Measurements from ENCODE around the gene SAMSN1. TPM values are rescaled to one million over a fixed set of nuclear protein-coding genes. Genes with fewer than 3 reads are reported as not detected.
"Not testable (repeated sequence)": the region's sequence is repeated elsewhere in the genome, so short reads cannot be mapped to it uniquely, and the experiment has no call there.

SAMSN1 gene
- total RNA-seq, 1 donor, result 149 TPM

GRCh38 chr21:14548779-14549178 lies 2.7 kb upstream of the SAMSN1 start:
- H3K9me3 ChIP-seq (ENCODE audit: low read depth, low read length), result no peaks in the 10 kb centered on the region
- H3K27me3 ChIP-seq (ENCODE audit: insufficient read depth, low read length), result no peaks in the 10 kb centered on the region
- H3K4me3 ChIP-seq (ENCODE audit: low read length), result no peak overlapping the region
- H3K4me1 ChIP-seq (ENCODE audit: insufficient read depth, low read length), result peaks cover 40% of the 10 kb centered on the region

DNA sequence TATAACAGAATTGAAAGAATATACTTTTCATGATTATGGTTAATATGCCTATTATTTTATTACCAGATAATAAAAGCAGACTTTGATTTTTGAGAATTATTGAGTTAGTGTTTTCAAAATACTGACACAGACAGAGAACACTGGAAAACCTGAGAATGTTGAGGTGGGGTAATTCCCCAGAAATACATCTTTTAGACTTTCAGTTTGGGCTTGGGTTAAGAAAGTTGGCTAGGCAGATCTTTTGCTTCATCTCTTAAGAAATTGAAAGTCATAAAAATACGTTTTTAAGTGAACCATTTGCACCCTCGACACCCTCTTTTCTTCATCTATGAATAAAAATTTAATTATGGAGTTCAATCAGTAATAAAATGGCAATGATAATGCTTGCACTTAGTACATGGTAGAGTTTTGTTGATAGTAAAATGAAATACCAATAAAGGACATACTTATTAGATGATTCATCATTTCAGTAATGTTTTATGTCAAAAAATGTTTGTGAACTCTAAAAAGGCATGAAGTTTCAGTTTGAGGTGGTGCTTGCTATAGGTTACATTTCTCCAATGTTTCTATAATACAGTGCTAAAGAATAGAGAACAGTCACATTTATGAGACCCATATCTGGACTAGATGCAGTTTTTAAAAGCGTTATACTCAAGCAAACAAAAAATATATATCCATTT lies 1.9 kb upstream of the SAMSN1 start:
- H3K4me1 ChIP-seq (ENCODE audit: insufficient read depth, low read length), result peaks cover 40% of the 10 kb centered on the region
- H3K4me3 ChIP-seq (ENCODE audit: low read length), result no peak overlapping the region
- no peaks in the 10 kb centered on the region for H3K9me3 ChIP-seq (ENCODE audit: low read depth, low read length)
- H3K27me3 ChIP-seq (ENCODE audit: insufficient read depth, low read length), result no peaks in the 10 kb centered on the region

GRCh38 chr21:14546719-14547118 lies 604 bp upstream of the SAMSN1 start:
- H3K4me3 ChIP-seq (ENCODE audit: low read length); H3K9me3 ChIP-seq (ENCODE audit: low read depth, low read length); H3K27me3 ChIP-seq (ENCODE audit: insufficient read depth, low read length): not testable (repeated sequence)
- H3K4me1 ChIP-seq (ENCODE audit: insufficient read depth, low read length), result peaks cover 49% of the 10 kb centered on the region

DNA sequence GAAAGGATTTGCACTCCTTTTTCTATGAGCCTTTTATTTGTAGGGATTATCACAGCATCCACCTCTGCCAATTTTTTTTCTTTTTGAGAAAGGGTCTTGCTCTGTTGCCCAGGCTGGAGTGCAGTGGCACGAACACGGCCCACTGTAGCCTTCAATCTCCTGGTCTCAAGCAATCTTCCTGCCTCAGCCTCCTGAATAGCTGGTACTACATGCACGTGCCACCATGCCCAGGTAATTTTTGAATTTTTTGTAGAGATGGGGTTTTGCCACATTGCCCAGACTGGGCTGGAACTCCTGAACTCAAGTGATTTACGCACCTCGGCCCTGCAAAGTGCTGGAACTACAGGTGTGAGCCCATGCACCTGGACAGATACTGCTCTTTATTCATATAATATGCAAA lies 2.1 kb downstream of the SAMSN1 start:
- Histone ChIP-seq H3K9me3 (ENCODE audit: low read depth, low read length) (no peaks in the 10 kb centered on the region), H3K4me1 (ENCODE audit: insufficient read depth, low read length) (peaks cover 34% of the 10 kb centered on the region), H3K27me3 (ENCODE audit: insufficient read depth, low read length) (no peaks in the 10 kb centered on the region), H3K4me3 (ENCODE audit: low read length) (peak overlapping the region; percentile 23)

DNA sequence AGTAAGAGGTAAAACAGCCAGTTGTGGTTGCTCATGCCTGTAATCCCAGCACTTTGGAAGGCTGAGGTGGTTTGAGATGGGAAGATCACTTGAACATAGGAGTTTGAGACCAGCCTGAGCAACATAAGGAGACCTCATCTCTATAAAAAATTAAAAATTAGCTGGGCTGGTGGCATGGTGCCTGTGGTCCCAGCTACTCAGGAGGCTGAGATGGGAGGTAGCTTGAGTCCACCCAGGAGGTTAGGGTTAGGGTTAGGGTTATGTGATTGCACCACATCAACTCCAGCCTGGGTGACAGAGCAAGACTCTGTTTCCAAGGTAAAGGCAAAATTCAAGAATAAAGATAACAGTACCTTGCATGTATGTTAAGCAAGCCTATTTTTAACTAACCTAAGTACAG lies 3.5 kb downstream of the SAMSN1 start:
- peaks cover 34% of the 10 kb centered on the region for H3K4me1 ChIP-seq (ENCODE audit: insufficient read depth, low read length)
- H3K4me3 ChIP-seq (ENCODE audit: low read length), result peak overlapping the region; percentile 7
- H3K9me3 ChIP-seq (ENCODE audit: low read depth, low read length), result no peaks in the 10 kb centered on the region
- H3K27me3 ChIP-seq (ENCODE audit: insufficient read depth, low read length), result no peaks in the 10 kb centered on the region

GRCh38 chr21:14541841-14542490 lies 4.1 kb downstream of the SAMSN1 start:
- Histone ChIP-seq H3K4me3 (ENCODE audit: low read length) (peak overlapping the region; percentile 36), H3K4me1 (ENCODE audit: insufficient read depth, low read length) (peaks cover 30% of the 10 kb centered on the region), H3K27me3 (ENCODE audit: insufficient read depth, low read length) (no peaks in the 10 kb centered on the region), H3K9me3 (ENCODE audit: low read depth, low read length) (no peaks in the 10 kb centered on the region)

DNA sequence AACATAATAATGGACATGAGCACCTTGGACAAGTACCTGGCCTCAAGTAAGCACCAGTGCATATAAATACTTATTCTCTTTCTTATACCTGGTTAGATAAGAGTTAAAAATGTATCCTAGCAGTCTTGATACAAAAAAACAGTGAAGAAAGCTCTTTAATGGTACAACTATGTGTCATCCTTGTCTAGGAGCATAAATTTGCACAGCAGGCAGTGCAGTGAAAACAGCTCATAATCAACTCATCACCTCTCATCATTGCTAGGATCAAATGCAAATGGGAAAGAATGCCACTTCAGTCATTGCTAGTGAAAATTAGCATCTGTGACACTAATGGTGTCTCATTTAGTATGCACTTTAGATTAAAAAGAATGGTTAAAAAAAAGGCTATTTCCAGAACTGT lies 7.6 kb downstream of the SAMSN1 start:
- H3K4me3 ChIP-seq (ENCODE audit: low read length), result no peak overlapping the region
- peaks cover 38% of the 10 kb centered on the region for H3K4me1 ChIP-seq (ENCODE audit: insufficient read depth, low read length)
- H3K27me3 ChIP-seq (ENCODE audit: insufficient read depth, low read length), result no peaks in the 10 kb centered on the region
- H3K9me3 ChIP-seq (ENCODE audit: low read depth, low read length), result no peaks in the 10 kb centered on the region

- peaks cover 43% of the 10 kb centered on the region for H3K4me1 ChIP-seq (ENCODE audit: insufficient read depth, low read length)
- H3K4me3 ChIP-seq (ENCODE audit: low read length), result no peak overlapping the region
- H3K9me3 ChIP-seq (ENCODE audit: low read depth, low read length), result no peaks in the 10 kb centered on the region
- H3K27me3 ChIP-seq (ENCODE audit: insufficient read depth, low read length), result no peaks in the 10 kb centered on the region
Measured at GRCh38 chr21:14536929-14537328, 9.2 kb downstream of the SAMSN1 start.

DNA sequence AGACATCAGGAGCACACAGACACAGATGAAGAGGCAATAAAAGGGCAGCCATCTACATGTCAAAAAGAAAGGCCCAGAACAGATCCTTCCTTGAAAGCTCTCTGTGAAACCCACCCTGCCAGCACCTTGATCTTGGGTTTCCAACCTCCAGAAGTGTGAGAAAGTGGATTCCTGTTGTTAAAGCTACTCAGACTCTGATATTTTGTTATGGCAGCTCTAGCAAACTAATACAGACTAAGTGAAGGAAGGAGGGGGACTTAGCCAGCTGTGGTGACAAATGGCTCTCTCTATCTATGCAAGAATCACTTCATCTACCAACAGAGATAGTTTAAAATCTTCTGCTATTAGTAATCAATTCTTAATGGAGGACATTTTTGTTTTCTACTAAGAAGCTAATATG lies 10.4 kb downstream of the SAMSN1 start:
- H3K4me1 ChIP-seq (ENCODE audit: insufficient read depth, low read length), result peaks cover 35% of the 10 kb centered on the region
- H3K9me3 ChIP-seq (ENCODE audit: low read depth, low read length), result no peaks in the 10 kb centered on the region
- H3K4me3 ChIP-seq (ENCODE audit: low read length), result no peak overlapping the region
- no peaks in the 10 kb centered on the region for H3K27me3 ChIP-seq (ENCODE audit: insufficient read depth, low read length)

- Histone ChIP-seq H3K4me3 (ENCODE audit: low read length) (peak overlapping the region; percentile 4), H3K9me3 (ENCODE audit: low read depth, low read length) (no peaks in the 10 kb centered on the region), H3K27me3 (ENCODE audit: insufficient read depth, low read length) (no peaks in the 10 kb centered on the region), H3K4me1 (ENCODE audit: insufficient read depth, low read length) (peaks cover 41% of the 10 kb centered on the region)
Measured at GRCh38 chr21:14533499-14534428, 12.4 kb downstream of the SAMSN1 start.

- Histone ChIP-seq H3K9me3 (ENCODE audit: low read depth, low read length) (no peaks in the 10 kb centered on the region), H3K4me3 (ENCODE audit: low read length) (no peak overlapping the region), H3K4me1 (ENCODE audit: insufficient read depth, low read length) (peaks cover 52% of the 10 kb centered on the region), H3K27me3 (ENCODE audit: insufficient read depth, low read length) (no peaks in the 10 kb centered on the region)
Measured at GRCh38 chr21:14531757-14532316, 14.3 kb downstream of the SAMSN1 start.

GRCh38 chr21:14530592-14530991 lies 15.5 kb downstream of the SAMSN1 start:
- no peak overlapping the region for H3K4me3 ChIP-seq (ENCODE audit: low read length)
- H3K27me3 ChIP-seq (ENCODE audit: insufficient read depth, low read length), result no peaks in the 10 kb centered on the region
- peaks cover 62% of the 10 kb centered on the region for H3K4me1 ChIP-seq (ENCODE audit: insufficient read depth, low read length)
- no peaks in the 10 kb centered on the region for H3K9me3 ChIP-seq (ENCODE audit: low read depth, low read length)

DNA sequence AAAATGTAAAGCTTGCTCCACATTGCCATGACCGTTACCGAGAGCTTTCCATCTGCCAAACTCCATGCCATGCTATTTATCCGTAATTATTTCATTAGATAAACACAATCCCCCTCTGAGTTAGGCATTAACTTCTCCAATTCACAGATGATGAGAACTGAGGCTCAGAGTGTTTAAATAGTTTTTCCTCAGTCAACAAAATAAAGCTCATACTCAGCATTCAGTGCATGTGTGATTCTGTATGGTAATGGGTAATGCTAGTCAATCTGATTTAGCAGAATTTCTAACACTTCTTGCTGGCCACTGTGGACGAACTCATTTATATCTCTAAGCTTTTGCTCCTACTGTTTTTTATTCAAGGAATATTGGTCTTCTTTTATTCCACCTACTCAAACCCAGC lies 17.3 kb downstream of the SAMSN1 start:
- peaks cover 53% of the 10 kb centered on the region for H3K4me1 ChIP-seq (ENCODE audit: insufficient read depth, low read length)
- no peaks in the 10 kb centered on the region for H3K9me3 ChIP-seq (ENCODE audit: low read depth, low read length)
- no peaks in the 10 kb centered on the region for H3K27me3 ChIP-seq (ENCODE audit: insufficient read depth, low read length)
- no peak overlapping the region for H3K4me3 ChIP-seq (ENCODE audit: low read length)

DNA sequence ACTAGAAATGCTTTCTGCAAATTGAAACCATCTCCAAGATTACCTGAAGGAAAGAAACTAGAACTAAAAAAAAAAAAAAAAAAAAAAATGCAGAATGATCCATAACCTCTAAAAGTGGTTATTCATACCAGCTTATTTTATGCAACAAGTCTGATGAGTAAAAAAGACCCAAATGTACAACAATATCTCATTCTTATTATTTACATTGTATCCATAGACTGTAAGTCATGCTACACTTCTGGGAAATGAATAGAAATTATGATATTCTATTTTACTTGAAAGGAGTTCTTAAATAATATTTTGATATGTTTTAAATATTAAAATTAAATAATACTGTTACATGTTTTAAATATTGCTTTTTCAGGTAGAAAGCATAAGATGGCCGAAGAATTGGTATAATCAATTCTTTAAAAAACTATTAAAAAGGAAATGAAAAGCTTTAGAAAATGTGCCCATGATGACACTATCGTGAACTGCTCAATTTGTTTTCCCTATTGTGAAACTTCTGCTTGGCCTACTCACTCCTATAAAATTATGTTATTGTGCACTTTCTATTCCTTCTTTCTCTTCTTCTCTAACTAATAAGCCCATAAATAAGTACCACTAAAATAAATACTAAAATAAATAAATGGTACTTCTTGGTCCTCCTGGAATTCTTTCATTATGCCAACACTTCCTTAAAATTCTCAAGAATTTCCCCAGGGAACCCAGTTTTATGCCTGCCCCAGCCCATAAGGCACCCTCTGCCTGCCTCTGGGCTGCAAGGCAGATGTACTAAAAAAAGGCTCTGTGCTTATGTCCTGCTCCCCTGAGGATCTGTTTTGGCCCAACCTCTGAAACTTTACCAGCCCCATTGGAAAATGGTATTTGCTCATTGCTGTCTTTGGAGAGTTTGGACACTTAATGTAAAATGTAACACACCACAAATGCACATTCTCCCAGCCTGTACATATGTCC lies 18.1 kb downstream of the SAMSN1 start:
- Histone ChIP-seq H3K27me3 (ENCODE audit: insufficient read depth, low read length) (no peaks in the 10 kb centered on the region), H3K9me3 (ENCODE audit: low read depth, low read length) (no peaks in the 10 kb centered on the region), H3K4me3 (ENCODE audit: low read length) (no peak overlapping the region), H3K4me1 (ENCODE audit: insufficient read depth, low read length) (peaks cover 52% of the 10 kb centered on the region)

All from mononuclear cell (primary cell).